GM19351 (cell line): ENCODE results near the gene PIP4K2B.
A peak's percentile ranks its signal among the peaks of the same experiment; 100 is the strongest.

Experiments
- ATAC-seq: cut with Tn5 transposase; IDR thresholded peaks from one replicate; pipeline ENCODE4 v1.9.1; 2021; ENCODE audit warnings: mild to moderate bottlenecking, moderate library complexity; ENCODE audit not compliant: unreplicated experiment

Gene PIP4K2B

DNA sequence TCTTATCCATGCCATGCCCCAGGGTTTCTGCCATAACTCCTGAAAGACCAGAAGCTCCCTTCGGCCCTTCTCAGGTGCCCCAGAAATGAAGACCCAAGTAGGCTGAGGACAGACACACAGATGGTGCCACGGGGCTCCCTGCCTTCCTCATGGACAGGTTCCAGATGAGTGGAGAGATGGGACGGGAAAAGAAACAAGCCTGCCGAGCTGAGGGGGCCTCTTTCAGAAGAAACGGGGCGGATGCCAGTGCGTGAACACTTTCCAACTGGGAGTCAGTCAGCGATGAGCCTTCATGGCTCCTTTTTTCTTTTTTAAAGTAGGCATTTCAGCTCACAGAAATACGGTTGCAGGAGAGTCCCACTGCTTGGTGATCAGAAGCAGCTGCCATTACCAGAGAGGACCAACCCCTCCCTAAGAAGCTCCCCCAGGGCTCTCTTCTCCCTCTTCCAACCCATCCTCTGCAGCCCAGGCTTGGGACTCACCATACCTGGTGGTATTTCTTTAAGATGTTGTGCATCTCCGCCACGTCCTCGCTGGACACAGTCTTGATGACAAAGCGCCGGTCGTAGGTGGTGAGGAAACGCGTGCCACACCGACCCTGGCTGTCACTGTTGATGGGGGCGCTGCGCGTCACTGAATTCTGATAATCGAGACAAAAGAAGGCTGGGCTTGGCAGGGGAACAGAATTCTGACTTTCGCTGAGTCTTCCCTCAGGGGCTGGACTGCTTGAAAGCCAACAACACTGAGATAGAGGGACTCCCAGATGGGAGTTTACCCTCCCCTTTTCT lies 19.2 kb downstream of the PIP4K2B start:
- no peak for ATAC-seq

DNA sequence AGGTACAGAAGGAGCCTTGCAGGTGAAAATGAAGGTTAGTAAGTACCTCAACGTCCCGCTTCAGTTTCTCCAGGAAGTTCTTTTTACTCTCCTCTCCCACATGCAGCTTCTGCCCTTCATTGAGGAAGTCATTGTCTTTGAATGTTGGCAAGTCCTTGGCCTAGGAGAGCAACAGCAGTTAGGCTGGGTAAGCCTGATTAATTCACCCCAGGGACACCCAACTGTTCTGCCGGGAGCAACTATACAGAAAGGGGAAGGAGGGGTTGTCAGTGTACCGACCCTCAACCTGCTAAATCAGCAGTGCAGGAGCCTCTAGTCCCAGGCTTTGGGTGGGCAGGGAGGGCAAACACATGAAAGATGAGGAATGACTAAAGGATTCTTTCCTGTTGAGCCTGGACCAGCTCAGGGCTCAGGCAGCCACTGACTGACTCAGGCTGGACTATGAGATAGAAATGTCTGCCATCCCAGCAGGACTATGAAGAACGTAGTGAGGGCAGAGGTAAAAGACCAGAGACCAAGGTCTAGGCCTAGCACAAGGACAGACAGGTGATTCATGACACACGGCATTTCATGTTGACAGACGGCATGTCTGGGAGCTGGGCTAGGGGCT lies 21.6 kb downstream of the PIP4K2B start:
- ATAC-seq = no peak

DNA sequence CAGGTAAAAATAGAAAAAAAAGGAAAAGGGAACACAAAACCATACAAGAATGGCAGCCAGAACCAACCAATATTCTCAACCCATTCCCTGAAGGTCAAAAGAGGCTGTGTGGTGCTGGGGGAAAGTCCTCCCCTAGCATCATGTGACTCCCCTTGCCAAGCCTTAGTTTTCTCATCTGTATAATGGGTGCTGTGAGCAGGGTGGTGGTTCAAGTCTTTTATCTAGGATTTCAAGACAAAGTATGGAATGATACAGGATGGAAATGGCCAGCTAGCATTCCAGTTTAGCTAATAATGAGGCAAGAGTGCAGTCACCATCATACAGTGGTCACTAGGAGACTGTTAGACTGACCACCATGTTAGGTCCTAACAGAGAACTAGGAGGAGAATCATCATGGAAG lies 26.1 kb downstream of the PIP4K2B start:
- no peak for ATAC-seq

DNA sequence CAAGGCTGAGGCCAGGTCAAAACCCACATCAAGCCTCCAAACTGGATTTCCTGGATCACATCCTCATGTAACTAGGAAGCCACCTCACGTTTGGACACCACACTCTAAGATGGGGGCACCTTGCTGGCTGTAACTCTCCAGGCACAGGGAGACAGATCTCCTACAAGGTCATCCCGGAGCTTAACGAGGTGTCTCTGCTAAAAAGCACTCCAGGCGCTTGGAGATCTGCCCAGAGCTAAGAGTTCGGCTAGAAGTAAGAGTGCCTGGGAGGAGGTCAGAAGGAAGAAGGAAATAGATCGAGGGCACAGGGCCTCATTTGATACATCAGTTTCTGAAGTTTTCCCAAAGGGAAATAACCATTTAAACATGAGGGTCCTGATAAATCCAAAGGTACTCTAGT lies 30.9 kb downstream of the PIP4K2B start:
- ATAC-seq = no peak

DNA sequence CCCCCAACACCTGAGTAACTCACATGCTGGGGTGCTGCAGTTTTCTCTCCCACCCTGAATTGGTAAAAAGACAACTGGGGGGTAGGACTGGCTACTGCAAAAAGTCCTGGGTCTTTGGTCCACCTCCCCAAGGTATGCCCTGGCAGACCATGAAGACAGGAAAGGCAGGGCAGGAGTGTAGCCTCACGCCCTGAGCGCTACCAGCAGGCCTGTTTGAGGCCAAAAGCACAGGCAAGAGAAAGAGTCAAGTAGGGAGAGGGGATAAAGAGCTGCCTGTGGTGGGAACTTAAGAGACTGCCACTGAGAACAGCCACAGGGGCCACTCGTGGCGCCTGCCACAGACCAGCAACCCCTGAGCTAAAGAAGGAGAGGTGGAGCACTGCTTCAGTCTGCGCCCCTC lies 33.0 kb downstream of the PIP4K2B start:
- ATAC-seq = no peak

DNA sequence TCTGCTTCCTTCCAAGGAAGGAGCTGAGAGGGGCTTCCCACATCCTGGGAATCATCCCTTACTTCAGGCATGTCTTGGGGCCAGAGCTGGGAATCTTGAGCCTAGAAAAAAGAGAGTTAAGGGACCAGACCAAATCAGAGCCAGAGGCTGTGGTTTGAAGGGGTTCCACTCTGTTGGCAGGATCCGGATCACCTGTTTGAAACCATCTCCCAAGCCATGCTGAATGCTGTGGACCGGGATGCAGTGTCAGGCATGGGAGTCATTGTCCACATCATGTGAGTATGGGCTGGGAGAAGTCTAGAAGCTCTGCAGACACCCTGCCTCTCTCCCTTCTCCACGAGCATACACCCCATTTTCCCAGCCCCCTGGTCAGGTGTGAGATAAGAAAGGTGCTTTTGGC lies 37.1 kb downstream of the PIP4K2B start:
- ATAC-seq = no peak

DNA sequence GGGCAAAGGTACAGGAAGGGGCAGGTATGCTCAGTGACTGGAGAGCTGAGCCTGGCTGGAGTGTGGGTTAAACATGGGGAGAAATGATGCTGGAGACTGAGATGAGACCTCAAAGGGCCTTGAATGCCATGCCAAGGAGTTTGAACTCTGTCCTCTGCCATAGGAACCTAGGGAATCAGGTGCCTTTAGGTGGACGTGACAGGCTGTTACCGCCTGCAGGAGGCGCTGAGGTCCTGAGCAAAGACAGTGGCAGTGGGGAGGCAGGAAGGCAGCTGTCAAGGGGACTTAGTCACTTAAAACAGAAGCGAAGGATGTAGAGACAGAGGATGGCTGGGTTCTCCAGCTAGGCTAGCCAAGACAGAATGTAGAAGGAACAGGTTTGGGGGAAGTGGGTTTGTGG lies 37.7 kb downstream of the PIP4K2B start:
- no peak for ATAC-seq

DNA sequence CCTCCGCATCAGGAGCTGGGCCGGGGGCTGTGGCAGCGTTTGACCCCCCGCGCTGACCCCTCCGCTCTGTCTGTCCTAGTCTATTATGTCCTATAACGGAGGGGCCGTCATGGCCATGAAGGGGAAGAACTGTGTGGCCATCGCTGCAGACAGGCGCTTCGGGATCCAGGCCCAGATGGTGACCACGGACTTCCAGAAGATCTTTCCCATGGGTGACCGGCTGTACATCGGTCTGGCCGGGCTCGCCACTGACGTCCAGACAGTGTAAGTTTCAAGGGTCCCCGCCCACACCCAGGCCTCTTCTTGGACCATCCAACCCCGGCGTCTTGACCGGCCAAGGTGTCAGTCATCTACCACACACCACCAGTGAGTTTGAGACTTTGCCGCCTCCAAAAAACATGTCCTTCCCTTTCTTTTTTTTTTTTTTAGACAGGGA lies 46.3 kb downstream of the PIP4K2B start:
- ATAC-seq = no peak

DNA sequence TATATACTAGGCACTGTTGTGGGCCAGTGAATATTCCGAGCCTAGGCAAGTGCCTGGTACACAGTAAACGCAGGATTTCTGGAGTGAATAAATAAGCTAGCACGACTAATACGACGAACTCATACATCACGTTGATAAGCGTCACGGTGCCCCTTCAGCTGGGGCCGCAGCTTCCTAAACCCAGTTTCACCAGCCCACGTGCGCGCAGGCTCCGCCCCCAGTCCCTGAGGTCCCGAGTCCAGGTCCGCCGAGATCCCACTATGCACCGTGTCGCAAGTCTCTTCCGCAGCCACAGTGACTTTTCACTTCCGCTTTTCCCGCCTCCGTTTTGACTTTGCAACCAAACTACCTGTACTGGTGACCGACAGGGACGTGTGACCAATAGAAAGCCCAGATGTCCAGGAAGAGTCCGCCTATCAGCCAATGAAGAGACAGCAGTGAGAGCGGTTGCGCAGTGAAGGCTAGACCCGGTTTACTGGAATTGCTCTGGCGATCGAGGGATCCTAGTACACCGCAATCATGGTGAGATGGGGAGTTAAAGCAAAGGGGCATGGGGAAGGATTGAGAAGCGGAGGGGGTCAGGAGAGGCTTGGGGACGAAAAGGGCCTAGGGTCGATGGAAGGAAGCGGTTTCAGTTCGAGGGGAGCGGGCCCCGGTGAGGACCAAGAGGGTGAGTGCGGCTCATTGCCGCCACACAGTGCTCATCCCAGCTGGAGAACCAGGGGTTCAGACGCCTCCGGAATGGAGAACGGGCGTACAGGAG lies 46.9 kb downstream of the PIP4K2B start, which contains the start of gene PSMB3:
PSMB3 (plus strand) TSS at position 434 of the 763 bp plus-strand sequence; CDS start at position 520, 86 bp downstream.
- peak; percentile 84 for ATAC-seq

DNA sequence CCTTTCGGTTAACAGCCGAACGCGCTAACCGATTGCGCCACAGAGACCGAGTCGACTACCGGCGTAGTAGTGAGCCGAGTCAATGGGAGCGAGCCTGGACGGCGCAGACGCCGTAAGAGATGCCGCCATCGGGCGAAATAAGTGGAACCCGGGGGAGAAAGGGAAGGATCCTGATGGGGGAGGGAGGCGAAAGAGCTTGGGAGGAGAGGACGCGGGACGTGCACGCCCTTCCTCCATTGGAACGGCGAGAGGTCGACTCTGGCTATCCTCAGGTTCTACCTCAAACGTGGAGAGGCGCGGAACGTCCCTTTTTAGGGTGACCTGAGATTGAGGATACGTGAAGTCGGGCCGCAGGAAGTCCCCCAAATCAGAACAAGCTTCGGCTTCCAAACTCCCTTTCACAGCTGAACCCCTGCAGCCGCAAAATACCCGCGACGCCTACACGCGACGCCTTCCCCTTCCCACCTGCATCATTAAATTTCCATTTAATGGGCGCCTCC lies 47.5 kb downstream of the PIP4K2B start:
- peak; percentile 23 for ATAC-seq

DNA sequence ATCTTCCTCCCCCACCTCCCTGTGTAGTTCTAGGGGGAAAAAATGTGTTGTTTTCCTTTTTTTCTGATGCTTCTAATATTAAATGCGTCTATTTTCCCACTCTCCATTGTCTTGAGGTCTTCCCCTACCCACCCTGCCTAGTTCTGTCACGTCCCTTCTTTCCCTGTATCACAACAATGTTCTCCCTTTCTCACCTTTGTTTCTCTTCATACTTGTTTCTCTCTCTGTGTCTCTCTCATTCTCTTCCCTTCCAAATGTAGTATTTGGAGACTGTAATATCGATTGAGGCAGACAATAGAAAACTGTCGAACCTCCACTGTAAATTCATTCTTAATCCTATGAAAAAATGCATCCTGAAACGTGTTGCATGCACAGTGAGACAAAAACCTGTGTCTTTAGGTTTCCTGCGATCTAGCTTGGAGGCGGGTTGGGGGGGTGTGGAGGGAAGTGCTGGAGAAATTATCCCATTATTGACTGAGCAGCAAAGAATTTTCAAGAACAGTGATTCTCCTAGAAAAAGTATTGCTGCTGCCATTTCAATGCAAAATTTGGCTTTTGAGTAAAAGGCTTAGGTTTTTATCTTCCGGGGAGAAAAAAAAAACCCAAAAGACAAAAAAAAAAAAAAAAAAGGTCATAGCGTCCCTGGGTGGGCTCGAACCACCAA lies 48.1 kb downstream of the PIP4K2B start:
- no peak for ATAC-seq

DNA sequence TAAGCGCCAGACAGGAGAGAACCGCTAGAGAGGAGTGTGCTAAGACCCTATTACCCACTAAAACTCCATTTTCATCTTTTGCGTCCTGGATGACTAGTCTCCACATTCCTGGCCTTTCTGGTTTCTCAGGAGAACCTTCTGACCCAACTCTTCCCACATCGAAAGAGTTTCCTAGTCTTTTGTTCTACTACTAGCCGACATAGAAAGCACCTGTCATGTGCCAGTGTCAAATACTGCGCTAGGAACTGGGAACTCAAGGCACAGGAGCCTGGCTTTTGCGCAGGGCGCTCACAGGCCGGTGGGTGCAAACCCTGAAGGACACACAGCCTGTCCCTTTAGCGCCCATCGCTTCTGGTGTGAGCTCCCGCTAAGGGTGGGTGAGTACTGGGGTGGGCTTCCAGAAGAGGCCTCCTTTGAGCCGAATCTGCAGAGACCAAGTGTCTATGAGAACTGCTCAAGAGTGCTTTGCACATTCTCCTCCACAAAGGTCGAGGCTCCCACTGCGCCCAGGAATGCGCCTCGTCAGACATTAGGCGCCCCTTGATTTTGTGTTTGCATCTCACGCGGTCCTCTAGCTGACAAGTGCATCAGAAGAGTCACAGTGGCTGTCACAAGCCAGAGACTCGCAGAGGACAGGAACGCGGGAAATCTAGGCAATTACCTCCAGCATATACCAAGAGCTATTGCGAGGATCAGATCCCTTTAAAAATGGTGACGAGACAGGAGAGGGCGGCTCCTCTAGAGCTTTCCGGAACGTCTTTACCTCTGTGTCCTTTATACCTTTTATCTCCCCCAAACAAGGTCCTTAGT lies 48.8 kb downstream of the PIP4K2B start:
- ATAC-seq = no peak

DNA sequence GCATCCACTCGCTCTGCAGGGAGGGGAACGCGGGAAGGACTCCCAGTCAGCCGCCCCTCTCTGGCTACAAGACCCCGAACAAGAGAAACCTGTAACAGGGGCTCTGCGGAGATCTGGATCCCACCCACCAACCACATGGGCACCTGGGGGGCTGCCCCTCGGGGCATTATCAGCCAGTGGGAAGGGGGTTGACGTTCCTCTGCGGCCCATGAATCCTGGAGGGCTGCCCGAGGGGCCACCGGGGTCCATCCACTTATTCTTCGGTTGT lies 49.4 kb downstream of the PIP4K2B start:
- no peak for ATAC-seq

DNA sequence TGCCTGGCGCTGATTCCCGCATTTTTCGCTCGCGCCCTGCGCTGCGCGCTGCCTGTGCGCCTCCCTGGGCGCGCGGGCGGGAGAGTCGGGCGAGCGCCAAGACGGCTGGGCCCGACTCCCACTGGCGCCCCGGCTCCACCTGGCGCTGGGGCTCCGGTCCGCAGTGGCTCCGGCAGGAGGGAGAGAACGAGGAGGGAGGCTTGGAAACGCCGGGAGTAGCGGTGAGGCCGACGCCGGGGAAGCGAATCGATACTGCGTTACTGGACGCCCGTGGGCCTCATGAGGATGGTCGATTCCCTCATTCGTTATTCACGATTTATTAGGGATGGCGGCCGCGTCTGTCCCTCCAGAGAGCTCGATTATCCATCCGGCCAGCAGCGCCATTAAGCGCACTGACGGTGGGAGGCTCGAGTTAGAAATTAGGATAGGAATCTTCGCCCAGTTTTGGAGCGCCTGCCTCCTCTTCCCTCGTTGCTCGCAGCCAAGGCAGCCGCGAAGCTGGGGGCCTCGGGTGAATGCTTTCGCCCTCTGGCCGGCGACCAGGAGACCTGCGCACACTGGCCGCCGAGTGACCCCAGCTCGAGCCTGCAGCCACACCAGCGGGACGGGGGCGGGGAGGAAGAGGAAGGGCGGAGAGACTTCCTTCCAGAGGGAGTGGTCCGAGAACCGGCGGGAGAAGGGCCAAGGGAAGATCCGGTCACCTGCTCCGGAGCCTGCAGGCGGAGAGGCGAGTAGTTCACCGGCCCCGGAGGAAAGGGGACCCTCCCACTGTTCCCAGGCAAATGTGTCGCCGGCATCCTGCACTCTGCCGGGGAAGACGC lies 49.9 kb downstream of the PIP4K2B start:
- no peak for ATAC-seq

DNA sequence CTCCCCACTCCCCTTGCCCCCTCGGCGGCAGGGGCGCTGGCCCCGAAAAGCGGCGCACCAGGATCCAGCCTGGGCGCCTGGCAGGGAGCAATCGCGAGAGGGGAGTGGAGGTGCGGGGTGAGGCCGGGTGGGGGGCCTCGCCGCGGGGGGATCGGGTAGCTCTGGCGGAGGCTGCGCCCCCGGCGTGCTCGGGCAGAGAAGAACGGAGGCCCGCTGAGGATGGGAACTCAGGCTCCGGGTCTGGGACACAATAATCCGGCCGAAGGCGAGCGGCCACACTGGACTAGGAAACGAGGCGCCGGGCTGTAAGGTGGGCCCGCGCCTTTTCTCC lies 50.5 kb downstream of the PIP4K2B start:
- no peak for ATAC-seq

DNA sequence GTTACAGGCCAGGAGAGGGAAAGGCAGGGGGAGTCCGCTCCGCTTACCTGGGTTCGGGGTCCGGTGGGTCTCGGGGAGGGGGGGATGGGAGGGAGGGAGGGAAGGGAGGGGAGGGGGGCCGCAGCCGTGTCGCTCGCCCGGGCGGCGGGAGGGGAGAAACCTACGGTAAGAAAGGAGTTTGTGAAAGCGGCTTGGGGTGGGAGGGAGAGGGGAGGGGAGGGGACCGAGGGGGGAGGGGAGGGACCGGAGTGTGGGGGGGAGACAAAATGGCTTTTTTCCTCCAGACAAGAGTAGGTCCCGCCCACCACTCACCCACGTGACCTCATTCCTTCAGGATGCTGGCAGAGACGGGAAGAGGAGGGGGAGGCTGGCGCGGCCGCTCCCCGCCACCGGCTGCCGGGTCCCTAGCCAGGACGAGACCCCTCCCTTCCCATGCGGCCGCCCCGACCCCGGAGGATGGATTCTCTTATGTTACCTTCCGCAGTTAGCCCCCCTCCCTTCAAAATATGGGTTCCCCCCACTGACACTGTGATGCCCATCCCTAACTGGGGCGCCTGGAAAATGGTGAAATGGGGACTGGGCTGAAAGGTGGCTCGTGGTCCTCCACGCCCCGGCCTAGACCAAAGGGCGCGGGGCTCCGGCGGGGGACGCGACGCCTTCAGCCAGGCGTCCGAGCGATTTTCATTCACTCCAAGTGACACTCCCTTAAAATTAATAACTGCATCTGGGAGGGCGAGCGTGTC lies 51.0 kb downstream of the PIP4K2B start, which contains the start of gene PCGF2:
PCGF2 (minus strand) TSS at position 188 of the 743 bp plus-strand sequence. CDS start 7,934 bp downstream, outside the sequence.
- ATAC-seq = no peak

DNA sequence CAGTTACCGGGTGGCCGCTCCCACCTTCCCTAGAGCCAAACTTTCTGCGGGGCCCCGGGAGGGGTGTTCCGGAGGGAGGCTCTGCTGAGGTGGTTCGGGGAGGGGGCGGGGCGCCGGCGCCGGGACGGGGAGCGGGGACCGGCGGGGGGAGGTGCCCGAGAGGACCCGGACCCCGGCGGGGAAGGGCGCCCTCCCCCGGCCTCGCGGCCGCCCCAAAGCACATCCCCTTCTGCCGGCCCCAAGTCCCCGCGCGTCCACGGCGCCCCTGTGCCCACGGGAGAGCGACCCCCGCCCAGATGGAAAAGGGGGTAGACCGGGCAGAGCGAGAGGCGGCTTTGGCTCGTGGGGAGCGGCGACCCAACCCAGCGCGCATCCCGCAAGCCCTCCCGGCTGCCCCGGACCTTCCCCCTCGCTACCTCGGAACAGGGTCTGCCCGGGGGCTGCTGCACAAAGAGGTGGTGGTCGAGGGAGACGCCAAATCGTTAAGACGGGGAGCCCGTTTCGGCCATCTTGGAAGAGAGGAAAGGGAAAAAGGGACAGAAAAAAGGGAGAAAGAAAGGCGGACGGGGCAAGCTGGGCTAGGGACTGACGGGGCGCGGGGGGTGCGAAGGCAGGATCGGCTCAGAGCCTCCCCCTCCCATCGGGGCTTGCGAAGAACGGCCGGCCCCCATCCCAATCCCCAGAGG lies 51.8 kb downstream of the PIP4K2B start:
- ATAC-seq = no peak

DNA sequence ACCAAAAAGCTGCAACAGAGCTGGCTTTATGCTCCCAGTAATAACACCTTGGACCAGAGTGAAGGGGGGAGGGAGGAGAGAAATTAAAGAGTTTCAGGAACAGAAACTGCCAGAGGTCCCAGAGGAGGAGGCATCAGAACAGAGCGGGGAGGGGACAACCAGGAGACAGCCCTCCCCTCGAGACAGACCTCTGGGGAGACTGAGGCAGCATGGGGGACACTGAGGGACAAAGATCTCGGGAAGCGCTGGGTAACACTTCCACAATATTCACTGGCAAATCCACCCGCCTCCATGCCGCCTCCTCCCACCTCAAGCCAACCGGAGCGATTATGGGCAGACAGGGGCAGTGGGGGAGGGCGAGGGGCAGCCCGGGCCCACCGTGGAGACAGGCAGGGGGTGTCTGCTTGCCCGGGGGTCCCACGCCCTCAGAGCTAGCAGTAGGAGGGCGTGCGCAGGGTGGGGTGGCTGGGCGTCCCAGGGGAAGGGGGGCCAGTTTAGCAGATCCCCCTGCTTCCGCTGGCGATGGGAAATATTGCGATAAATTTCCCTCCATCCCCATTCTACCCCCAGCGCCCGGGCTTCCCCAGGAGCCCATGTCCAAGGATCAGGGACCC lies 52.4 kb downstream of the PIP4K2B start:
- ATAC-seq = no peak
